NCI-H1417 treated with DMSO at 0.1 percent for 48 hours (cell line): ENCODE measurements around the gene PEA15.

ENCODE experiments used
- DNase-seq: peaks from one replicate; lab custom pipeline; 2025; lab: John Stamatoyannopoulos, UW

Gene PEA15

DNA sequence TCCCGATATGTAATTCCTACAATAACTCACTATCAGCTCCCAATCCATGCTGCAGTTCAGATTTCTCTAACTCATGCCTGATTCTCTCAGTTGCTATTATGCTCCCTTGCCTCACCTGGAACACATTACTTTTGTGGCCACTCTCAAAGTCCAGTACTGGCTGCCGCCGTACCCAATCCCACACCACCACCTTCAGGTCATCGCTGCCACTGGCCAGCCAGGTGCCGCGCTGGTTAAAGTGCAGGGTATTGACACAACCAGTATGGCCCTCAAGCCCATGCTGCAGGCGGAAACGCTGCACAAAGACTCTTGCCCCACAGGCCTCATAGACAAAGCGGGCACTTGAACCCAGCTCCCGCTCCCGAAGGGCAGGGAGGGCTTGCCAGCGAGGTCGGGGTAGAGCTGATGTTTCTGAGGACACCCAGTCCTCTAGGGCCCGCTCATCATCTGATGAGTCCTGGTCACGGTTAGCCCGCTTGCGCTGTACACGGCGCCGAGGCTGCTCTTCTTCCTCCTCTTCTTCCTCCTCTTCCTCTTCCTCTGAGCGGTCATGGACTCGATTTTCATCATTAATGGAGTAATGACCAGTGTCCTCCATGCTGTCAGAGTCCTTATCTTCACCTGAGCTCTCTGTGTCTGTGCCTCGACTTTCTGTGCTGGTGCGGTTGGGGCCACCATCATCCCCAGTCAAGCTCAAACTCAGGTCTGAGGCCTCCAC lies 34.6 kb downstream of the PEA15 start:
- DNase-seq, result no peak

DNA sequence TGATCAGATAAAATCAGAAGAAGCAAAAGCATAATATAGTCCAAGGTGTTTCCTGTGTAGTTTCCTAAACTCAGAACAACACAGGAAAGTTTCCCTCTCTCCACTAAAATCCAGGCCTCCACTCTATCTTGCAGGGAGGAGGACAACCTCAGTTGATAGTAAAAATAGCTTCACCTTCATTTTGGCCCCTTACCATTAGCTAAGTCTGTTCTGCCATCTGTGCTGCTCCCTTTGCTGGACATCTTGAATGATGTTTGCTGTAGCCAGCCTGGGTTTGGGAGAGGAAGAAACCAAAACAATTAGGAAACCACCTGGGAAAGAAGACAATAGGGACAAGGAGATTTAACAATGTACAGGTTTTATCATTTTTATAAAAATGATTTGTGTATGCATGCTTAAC lies 38.6 kb downstream of the PEA15 start:
- DNase-seq, result no peak

DNA sequence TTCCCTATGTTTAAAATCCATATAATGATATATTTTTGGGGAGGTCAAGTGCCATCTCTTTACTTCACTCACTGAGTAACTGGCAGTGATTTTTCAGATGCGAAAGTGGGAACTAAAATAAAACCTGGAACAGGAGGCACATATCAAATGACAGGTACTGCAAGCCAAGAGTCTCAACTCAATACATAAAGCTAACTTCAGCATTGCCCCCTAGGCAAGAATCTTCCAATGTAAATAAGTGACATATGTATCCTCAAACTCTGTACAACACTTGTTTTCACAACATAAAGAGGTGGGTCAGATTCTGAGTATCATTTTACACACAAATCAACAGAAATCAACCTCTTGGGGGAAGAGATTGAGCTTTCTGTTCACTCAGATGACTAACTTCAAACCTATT lies 39.0 kb downstream of the PEA15 start:
- DNase-seq, result no peak

DNA sequence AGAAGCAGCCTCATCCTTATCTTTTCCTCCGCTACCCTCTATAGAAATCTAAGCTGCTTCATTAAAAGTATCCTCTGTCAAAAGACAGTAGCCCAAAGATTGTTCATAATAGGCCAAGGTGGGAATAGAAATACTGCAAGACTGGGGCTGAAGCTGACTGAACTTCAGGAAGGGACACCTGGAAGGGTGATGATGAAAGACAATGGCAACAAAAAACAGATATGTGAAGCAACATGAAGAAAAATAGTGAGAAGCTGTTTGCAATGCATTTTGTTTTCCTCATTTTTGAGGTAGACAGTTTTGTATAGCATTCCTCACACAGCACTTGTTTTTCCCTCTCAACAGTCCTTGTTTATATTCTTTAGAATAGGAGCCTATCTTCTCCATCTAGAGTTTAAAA lies 40.2 kb downstream of the PEA15 start:
- DNase-seq, result no peak

DNA sequence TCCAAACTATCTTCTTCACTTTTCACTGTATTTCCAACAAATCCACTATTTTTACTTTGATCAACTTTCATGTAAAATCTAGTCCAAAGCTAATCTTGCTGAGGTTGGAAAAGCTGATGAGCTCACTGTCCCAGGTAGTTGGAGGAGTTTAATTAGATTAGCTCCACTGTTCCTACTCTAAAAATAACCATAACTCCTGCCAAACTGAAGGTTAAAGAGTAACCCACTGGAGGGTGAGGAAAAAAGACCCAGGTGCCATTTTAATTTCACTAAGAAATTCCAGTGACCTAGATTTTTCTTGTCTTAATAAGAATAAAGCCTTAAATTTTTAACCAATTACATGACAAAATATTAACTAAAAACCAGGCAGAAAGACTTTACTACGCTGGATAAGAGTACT lies 41.9 kb downstream of the PEA15 start:
- no peak for DNase-seq

DNA sequence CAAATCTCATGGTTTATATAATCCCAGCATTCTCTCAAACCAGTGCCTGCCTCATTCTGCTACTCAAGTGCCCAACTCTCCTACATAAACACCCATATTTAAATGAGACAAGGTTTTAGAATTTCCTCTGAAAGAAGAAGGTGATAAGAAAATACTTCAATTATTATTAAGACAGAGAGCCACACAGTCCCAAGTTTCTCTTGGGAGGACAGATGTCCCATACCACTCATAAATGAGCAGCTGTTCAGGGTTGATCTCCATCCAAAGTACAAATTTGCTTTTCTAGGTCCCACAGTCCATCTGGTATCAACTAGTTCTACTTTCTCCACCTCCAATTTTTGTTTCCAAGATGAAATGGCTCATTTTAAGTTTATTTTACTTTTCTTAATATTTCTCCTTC lies 45.8 kb downstream of the PEA15 start:
- no peak for DNase-seq

DNA sequence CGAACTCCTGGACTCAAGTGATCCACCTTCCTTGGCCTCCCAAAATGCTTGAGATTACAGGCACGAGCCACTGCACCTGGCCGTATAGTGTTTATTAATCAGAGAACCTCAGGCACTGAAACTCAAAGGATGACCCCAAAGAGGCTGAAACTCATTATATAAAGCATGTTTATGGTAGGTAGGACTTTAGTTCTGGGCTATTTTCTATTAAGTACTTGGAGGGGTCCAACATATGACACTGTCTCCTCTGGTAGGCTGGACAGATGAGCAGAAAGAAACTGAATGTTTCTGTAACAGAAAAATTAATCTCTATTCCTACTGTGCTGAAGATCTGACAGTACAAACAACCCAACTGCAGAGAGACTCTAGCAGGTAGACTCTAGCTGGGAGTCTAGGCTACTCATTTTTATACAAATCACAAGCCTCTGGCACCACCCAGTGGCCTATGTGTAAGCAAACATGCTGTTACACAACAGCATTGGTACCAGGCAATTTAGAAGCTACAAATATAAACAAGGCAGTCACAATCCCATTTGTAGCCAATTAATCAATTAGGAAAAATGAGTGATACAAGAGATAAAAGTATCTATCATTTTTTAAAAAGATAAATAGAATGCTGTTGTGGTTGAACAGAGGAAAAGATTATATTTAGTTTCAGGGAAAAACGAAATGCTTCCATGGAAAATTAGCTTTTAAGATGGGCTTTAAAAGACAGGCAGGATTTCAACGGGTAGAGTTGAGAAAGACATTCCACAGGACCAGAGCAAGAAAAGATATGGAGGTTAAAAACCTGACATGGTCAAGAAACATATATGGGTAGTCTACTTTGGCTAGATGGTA lies 46.7 kb downstream of the PEA15 start:
- no peak for DNase-seq

DNA sequence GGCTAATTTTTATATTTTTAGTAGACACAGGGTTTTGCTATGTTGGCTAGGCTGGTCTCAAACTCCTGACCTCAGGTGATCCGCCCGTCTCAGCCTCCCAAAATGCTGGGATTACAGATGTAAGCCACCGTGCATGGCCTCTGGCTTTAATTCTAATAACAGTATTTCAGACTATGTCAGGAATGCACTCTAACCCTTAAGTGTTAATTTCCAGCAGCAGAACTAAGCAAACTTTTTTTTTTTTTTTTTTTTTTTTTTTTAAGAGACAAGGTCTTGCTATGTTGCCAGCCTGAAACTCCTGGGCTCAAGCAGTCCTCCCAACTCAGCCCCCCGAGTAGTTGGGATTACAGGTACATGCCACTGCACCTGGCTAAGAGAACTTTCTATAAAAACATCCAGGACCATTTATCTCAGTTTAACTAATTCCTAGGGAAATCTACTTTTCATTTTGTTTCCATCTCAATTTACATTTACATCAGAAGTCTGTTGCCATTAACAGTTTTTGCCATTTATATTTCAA lies 50.7 kb downstream of the PEA15 start:
- no peak for DNase-seq

DNA sequence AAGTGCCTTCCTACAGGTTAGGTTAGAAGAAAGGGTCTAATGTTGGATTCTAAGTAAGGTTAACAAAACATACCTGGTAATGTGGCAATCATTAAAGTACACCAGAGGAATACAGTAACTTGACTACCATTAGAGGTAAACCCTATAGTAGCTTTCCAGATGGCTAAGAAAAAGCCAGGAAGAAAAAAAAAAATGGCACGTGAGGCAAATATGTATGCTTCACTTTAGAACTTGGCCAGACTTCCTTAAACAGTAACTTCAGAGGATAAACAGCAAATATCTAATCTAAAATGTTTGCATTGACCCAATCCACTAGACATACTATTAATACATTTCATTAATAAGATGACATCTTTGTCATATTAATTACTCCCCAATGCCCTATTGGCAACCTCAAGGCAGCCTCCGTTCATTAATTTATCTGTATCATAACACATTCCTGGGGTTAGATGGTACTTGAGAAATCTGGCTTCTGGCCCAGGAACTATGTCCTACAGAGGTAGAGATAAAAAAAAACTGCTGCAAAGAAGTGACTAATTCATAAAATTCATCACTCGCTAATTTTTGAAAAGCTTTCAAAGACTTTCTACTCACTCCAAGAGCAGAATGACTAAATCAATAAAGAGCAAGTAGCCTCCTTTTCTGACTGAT lies 51.3 kb downstream of the PEA15 start:
- no peak for DNase-seq

DNA sequence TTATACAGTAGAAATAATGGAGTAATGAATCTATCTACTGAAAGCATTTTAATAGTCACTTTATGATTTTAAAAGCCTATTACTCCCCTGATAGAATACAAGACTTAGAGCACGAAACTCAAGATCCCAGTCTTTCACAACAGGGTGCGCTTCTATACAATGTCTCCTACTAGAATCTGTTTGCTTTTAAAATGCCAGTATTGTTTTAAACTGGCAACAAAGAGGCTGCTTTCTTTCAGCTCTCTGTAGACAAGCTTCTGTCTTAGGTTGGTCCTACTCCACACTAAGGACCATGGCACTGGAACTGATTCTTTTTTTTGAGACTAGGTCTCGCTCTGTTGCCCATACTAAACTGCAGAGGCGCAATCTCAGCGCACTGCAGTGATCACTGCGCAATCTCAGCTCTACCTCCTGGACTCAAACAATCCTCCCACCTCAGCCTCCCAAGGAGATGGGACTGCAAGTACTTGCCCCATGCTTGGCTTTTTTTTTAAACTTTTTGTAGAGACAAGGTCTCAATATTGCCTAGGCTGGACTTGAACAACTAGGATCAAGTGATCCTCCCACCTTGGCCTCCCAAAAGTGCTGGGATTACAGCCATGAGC lies 52.3 kb downstream of the PEA15 start:
- DNase-seq, result no peak

DNA sequence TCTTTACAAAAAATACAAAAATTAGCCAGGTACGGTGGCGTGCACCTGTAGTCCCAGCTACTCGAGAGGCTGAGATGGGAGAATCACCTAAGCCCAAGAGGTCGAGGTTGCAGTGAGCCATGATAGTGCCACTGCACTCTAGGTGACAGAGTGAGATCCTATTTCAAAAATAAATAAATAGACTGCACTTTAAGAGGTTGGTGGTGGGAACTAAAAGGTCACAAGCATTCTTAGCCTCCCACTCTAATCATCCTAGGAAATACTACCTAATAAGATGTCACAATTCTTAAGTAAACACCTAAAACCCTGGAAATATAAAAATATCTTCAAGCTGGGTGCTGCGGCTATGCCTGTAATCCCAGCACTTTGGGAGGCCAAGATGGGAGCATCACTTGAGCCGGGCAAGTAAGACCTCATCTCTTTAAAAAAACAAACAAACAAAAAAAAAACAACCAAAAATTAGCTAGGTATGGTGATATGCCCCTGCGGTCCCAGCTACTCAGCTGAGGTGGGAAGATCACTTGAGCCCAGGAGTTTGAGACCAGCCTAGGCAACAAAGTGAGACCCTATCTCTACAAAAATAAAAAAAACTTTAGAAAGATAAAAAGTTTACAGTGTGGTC lies 53.1 kb downstream of the PEA15 start:
- DNase-seq, result no peak

DNA sequence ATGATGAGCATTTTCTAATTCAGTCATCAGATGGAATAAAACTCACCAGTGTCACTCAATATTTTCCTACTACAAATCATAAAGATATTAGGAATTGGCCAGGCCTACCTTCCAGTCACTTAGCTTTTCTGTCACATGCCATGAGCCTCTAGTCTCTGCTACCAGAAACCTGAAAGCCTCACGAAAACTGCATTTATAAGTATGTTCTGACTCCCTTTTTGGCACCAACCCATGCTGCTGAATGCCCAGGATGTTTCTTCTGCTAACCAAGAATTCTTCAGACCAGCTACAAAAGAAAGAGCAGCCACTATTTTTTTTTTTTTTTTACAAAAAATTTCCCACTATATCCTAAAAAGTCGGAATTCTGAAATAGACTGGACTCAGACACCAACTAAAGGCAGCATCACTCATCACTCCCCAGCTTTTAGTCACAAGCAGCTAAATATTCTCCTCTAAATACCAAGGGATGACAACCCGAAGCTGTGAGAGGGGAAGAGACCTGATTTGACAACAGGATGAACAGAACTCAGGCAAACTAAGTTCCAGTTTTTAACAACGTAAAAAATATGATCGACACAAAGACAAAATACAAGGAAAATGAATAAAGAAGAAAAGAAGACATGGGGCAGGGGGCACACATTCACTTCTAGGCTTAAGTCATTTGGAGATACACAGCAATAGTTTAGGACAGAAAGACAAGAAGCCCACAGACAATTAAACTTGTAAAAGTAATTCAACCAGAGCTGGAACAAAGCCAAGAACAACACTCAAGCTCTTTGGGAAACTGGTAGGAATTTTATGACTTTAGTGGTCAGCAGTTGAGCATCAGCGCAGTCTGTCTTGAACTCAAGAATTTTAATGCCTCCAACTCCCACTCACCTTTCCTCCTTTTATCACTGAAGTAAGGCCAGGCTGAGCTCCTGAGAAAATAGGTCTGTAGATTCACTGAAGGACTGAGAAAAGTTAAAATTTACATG lies 55.5 kb downstream of the PEA15 start:
- DNase-seq, result no peak

DNA sequence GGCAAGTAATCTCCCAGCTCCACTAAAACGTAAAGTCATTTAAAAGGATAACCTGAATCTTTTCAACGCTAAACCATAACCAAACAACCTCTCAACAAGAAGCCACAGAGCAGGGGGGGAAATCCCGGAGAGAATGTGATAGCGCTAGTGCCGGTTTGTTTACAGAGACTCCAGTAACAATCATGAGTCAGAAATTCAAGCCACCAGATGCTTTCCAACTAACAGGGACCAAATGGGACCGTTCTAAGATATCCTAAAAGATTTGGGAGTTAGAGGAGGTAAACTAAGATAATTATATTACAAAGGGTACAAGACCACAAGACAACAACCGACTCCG lies 56.3 kb downstream of the PEA15 start:
- DNase-seq, result no peak

DNA sequence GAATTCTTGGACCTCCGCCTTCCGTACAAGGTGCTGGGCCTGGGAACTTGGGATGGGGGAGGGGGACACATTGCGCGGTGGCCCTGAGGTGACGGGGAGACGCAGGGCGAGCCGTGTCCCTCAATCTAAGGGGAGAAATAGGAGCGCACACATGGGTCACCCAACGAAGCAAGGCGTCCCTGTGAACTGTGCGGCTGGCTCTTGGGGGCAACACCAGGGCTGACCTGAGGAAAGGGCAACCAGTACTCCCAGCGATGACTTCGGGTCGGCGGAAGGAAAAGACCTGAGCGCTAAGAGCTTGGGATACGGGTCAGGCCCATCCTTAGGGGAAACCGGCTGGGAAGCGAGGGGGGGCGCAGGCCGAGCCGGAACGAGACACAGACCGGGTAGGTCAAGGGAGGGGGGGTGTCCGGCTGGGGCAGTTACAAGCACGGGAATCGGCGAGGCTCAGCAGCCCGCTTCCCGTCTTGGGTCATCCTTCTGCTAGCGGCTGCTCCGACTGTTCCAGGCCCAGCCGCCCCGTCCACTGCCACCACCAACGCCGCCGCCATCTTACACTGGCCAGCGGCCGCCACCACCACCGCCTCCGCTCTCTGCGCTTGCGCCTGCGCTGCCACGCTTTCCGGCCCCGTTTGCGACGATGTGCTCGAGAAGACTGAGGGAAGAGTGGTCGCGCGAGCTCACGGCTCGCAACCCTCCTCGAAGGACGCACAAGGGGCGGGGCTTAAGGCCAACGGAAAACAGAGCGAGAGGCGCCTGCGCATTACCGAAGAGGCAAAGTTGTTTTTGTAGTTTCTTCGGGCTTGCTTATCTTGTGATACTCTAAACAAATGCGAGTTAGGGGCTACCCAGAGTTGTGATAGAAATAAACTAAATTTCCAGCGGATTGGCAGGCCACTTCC lies 57.0 kb downstream of the PEA15 start, which contains the start of gene DCAF8:
Gene DCAF8, minus strand, starts transcription at position 657 of the 902 bp plus-strand sequence. CDS start 18,541 bp downstream, outside the sequence.
- DNase-seq, result peak; percentile 69

DNA sequence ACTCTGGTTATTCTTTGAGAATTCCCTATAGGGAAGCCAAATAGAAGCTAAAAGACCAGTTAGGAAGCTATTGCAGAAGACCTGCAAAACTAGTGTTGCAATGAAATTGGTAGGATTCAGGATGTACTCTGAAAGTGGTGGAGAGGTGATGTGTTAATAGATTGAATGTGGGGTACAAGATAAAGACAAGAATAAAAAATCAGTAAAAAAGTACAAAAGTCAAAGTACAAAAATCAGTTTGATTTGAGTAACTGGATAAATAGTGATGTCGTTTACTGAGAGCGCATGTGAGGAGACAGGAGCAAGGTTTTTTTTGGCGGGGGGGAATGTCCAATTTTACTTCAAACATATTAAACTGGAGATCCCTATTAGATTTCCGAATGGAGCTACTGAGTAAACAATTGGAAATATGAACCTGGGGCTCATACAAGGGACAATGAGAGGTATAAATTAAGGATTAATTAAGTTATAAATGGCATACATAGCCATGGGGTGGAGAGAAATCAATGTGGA lies 59.7 kb downstream of the PEA15 start:
- DNase-seq, result no peak
